MM.1S (cell line): Measurements from ENCODE around the gene SKIDA1.
"Not testable (repeated sequence)": the region's sequence is repeated elsewhere in the genome, so short reads cannot be mapped to it uniquely, and the experiment has no call there.

ENCODE experiments used
- DNase-seq: peaks from one replicate; pipeline ENCODE4 v3.0.0-alpha.2; 2015
- H2AFZ ChIP-seq: fragments of 300-600 bp; sonication (generic); 2 replicates; pipeline ENCODE4 v1.6.0; 2016; ENCODE audit warnings: antibody characterized with exemption, low read length
- H3F3A ChIP-seq: fragments of 300-600 bp; sonication (generic); 2 replicates; pipeline ENCODE4 v1.6.1; 2016; ENCODE audit warnings: mild to moderate bottlenecking, antibody characterized with exemption, low read length, moderate library complexity, mixed read lengths; ENCODE audit not compliant: insufficient read depth
- H3K27ac ChIP-seq: fragments of 300-600 bp; sonication (generic); 2 replicates; pipeline ENCODE4 v1.5.1; 2016; ENCODE audit warnings: mild to moderate bottlenecking, low read length
- H3K27me3 ChIP-seq: fragments of 300-600 bp; sonication (generic); replicated peaks from 2 replicates; pipeline ENCODE4 v1.6.0; 2016; ENCODE audit warnings: low read length; ENCODE audit not compliant: insufficient read depth
- H3K36me3 ChIP-seq: fragments of 300-600 bp; sonication (generic); replicated peaks from 2 replicates; pipeline ENCODE4 v1.6.1; 2016; ENCODE audit warnings: mild to moderate bottlenecking, low read length, mixed read lengths; ENCODE audit not compliant: insufficient read depth
- H3K4me1 ChIP-seq: fragments of 300-600 bp; sonication (generic); 2 replicates; pipeline ENCODE4 v1.6.1; 2016; ENCODE audit warnings: low read length, mixed read lengths
- H3K4me2 ChIP-seq: fragments of 300-600 bp; sonication (generic); 2 replicates; pipeline ENCODE4 v1.6.0; 2016; ENCODE audit warnings: low read depth, low read length
- H3K4me3 ChIP-seq: fragments of 300-600 bp; sonication (generic); 2 replicates; pipeline ENCODE4 v1.5.1; 2016; ENCODE audit warnings: low read length, mixed read lengths
- H3K79me2 ChIP-seq: fragments of 300-600 bp; sonication (generic); 2 replicates; pipeline ENCODE4 v1.6.1; 2016; ENCODE audit warnings: mixed run types, low read length, mixed read lengths
- H3K9ac ChIP-seq: fragments of 300-600 bp; sonication (generic); 2 replicates; pipeline ENCODE4 v1.6.1; 2016; ENCODE audit warnings: low read length, mixed read lengths
- H3K9me2 ChIP-seq: fragments of 300-600 bp; sonication (generic); replicated peaks from 2 replicates; pipeline ENCODE4 v1.6.1; 2016; ENCODE audit warnings: mild to moderate bottlenecking, low read length, mixed read lengths; ENCODE audit not compliant: insufficient read depth
- H3K9me3 ChIP-seq: fragments of 300-600 bp; sonication (generic); replicated peaks from 2 replicates; pipeline ENCODE4 v1.6.1; 2016; ENCODE audit warnings: mild to moderate bottlenecking, low read length, mixed read lengths; ENCODE audit not compliant: insufficient read depth
- H4K20me1 ChIP-seq: fragments of 300-600 bp; sonication (generic); 2 replicates; pipeline ENCODE4 v1.6.1; 2016; ENCODE audit warnings: mild to moderate bottlenecking, low read length, moderate library complexity, mixed read lengths; ENCODE audit not compliant: insufficient read depth
- EZH2 ChIP-seq: fragments of 300-600 bp; sonication (generic); optimal IDR thresholded peaks from 2 replicates; pipeline ENCODE3; 2017; ENCODE audit warnings: low read depth, mild to moderate bottlenecking, antibody characterized with exemption, low read length, mixed read lengths
- EZH2phosphoT487 ChIP-seq: fragments of 300-600 bp; sonication (generic); IDR thresholded peaks from 2 replicates; pipeline ENCODE4 v1.6.1; 2018; ENCODE audit warnings: antibody characterized with exemption, low read length
- TF ChIP-seq, protein P1 (sequence below): fragments of 300-600 bp; sonication (generic); IDR thresholded peaks from 2 replicates; pipeline ENCODE4 v1.5.1; 2016; ENCODE audit warnings: antibody characterized with exemption, low read length, mixed read lengths

Gene SKIDA1

DNA sequence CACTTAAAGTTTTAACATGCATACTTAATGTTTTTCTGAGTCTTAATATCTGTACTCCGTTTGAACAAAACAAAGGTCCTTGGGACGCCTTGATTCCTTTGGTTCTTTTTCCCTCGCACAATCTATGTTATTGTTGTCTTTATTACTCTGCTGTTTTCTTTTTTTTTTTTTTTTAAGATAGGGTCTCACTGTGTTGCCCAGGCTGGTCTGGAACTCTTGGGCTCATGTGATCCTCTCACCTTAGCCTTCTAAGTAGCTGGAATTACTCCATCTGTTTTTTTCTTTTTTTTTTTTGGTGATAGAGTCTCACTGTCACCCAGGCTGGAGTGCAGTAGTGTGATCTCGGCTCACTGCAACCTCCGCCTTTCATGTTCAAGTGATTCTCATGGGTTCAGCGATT is 21.8 kb upstream of the SKIDA1 start:
- H3K27ac ChIP-seq, result no peak overlapping the region
- no peaks in the 10 kb centered on the region for H3K4me1 ChIP-seq

DNA sequence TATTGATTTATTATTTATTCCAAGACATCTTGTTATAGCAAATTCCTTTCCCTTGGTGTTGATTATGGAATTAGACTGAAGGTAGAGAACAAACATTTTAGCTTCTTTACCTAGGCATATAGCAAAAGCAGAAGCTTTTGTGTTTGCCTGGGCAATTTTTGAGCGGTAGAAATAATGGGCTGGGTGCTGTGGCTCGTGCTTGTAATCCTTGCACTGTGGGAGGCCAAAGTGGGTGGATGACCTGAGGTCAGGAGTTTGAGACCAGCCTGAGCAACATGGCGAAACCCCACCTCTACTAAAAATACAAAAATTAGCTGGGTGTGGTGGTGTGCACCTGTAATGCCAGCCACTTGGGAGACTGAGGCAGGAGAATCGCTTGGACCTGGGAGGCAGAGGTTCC is 15.2 kb upstream of the SKIDA1 start:
- H3K27ac ChIP-seq, H3K27me3 ChIP-seq, DNase-seq, H3F3A ChIP-seq, H3K36me3 ChIP-seq, H3K9ac ChIP-seq, H4K20me1 ChIP-seq, H3K4me3 ChIP-seq, H3K4me1 ChIP-seq, H3K9me2 ChIP-seq, H3K9me3 ChIP-seq, H3K4me2 ChIP-seq, H2AFZ ChIP-seq: not testable (repeated sequence)
- H3K79me2 ChIP-seq, result peaks cover 53% of the 10 kb centered on the region

More for the DNA sequence above, 21.8 kb upstream of the SKIDA1 start:
- peaks cover 48% of the 10 kb centered on the region for H3K79me2 ChIP-seq
- H3K9me3 ChIP-seq, result no peaks in the 10 kb centered on the region
- H3K36me3 ChIP-seq, result no peaks in the 10 kb centered on the region; the same call in none of the 2 replicates
- H3K9ac ChIP-seq, result no peak overlapping the region
- H3K27me3 ChIP-seq, result no peaks in the 10 kb centered on the region
- no peak overlapping the region for H3K4me2 ChIP-seq
- H4K20me1 ChIP-seq, result no peaks in the 10 kb centered on the region
- H2AFZ ChIP-seq, result no peak overlapping the region
- TF ChIP-seq, protein P1, sequence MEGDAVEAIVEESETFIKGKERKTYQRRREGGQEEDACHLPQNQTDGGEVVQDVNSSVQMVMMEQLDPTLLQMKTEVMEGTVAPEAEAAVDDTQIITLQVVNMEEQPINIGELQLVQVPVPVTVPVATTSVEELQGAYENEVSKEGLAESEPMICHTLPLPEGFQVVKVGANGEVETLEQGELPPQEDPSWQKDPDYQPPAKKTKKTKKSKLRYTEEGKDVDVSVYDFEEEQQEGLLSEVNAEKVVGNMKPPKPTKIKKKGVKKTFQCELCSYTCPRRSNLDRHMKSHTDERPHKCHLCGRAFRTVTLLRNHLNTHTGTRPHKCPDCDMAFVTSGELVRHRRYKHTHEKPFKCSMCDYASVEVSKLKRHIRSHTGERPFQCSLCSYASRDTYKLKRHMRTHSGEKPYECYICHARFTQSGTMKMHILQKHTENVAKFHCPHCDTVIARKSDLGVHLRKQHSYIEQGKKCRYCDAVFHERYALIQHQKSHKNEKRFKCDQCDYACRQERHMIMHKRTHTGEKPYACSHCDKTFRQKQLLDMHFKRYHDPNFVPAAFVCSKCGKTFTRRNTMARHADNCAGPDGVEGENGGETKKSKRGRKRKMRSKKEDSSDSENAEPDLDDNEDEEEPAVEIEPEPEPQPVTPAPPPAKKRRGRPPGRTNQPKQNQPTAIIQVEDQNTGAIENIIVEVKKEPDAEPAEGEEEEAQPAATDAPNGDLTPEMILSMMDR, result no peak
- TF ChIP-seq EZH2 (no peak), EZH2phosphoT487 (no peak)
- H3K4me3 ChIP-seq, result no peak overlapping the region
- H3K9me2 ChIP-seq, result no peaks in the 10 kb centered on the region
- H3F3A ChIP-seq, result no peaks in the 10 kb centered on the region
- no peak for DNase-seq

DNA sequence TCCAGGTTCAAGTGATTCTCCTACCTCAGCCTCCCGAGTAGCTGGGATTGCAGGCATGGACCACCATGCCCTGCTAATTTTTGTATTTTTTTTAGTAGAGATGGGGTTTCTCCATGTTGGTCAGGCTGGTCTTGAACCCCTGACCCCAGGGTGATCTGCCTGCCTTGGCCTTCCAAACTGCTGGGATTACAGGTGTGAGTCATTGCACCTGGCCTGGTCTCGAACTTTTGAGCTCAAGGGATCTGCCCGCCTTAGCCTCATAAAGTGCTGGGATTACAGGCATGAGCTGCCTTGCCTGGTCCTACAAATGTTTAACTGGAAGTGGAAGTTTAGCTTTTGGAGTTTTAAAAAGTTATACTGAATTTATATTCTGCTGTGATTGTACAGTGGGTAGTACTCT is 11.4 kb upstream of the SKIDA1 start:
- H3K36me3 ChIP-seq, result peaks cover 9% of the 10 kb centered on the region
- no peaks in the 10 kb centered on the region for H4K20me1 ChIP-seq
- no peak overlapping the region for H3K9ac ChIP-seq
- no peak overlapping the region for H2AFZ ChIP-seq
- H3K27ac ChIP-seq, result no peak overlapping the region
- H3F3A ChIP-seq, result no peaks in the 10 kb centered on the region; the same call in 1 of the 2 replicates
- no peak for TF ChIP-seq EZH2phosphoT487
- no peak for TF ChIP-seq EZH2
- TF ChIP-seq, protein P1, result no peak
- no peaks in the 10 kb centered on the region for H3K27me3 ChIP-seq
- H3K79me2 ChIP-seq, result peaks cover 47% of the 10 kb centered on the region
- no peak overlapping the region for H3K4me2 ChIP-seq
- H3K4me3 ChIP-seq, result no peak overlapping the region
- peaks cover 11% of the 10 kb centered on the region for H3K4me1 ChIP-seq
- no peaks in the 10 kb centered on the region for H3K9me3 ChIP-seq
- no peaks in the 10 kb centered on the region for H3K9me2 ChIP-seq
- DNase-seq, result no peak

DNA sequence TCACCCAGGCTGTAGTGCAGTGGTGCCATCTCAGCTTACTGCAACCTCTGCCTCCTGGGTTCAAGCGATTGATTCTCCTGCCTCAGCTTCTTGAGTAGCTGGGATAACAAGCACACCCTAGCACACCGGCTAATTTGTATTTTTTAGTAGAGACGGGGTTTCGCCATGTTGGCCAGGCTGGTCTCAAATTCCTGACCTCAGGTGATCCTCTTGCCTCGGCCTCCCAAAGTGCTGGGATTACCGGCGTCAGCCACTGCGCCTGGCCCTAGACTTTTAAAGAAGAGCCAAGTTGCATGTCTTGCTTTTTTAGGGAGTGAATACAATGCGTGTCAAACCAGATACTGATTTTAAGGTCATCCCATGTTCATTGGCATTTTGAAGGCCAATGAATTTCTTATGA is 10.5 kb upstream of the SKIDA1 start:
- not testable (repeated sequence) for H3K9me2 ChIP-seq, H3K4me3 ChIP-seq, H3K27ac ChIP-seq, H3K9ac ChIP-seq, H3F3A ChIP-seq, H2AFZ ChIP-seq, H3K36me3 ChIP-seq, DNase-seq, H3K27me3 ChIP-seq, H3K9me3 ChIP-seq, H3K4me2 ChIP-seq, H4K20me1 ChIP-seq
- H3K79me2 ChIP-seq, result peaks cover 45% of the 10 kb centered on the region
- peaks cover 11% of the 10 kb centered on the region for H3K4me1 ChIP-seq
